Panc1 (cell line): ENCODE results near the gene AGBL1. TPM values are rescaled to one million over a fixed set of nuclear protein-coding genes. Genes with fewer than 3 reads are reported as not detected.

Experiments
- ATAC-seq: fragments of 200-7000 bp; cut with Tn5 transposase; 2 replicates; pipeline ENCODE4 v1.9.1; 2020; ENCODE audit warnings: mild to moderate bottlenecking, moderate library complexity
- BruUV-seq: library from RNA; stranded (reverse); fragments of 400-500 nt; replicated peaks from 2 replicates; lab custom pipeline; 2021; lab: Mats Ljungman, UMichigan
- CTCF ChIA-PET: fragments of 300-600 bp; sonication (Branson Sonifier 250); formaldehyde crosslinking; loops from one replicate; lab custom pipeline; 2022; ENCODE audit warnings: antibody characterized with exemption; lab: Charles Lee
- POLR2A ChIA-PET: fragments of 300-600 bp; sonication (Branson Sonifier 250); formaldehyde crosslinking; loops from one replicate; lab custom pipeline; 2022; ENCODE audit warnings: antibody characterized with exemption; lab: Charles Lee
- DNase-seq: peaks from one replicate; pipeline ENCODE4 v3.0.0-alpha.2; 2010; ENCODE audit warnings: low read depth, low spot score
- H3K27ac ChIP-seq: 2 replicates; pipeline ENCODE4 v1.5.1; 2011; ENCODE audit warnings: mild to moderate bottlenecking, low read length, inconsistent platforms
- H3K27me3 ChIP-seq: fragments of 200-500 bp; sonication (Bioruptor generic); 2 replicates; pipeline ENCODE4 v1.6.0; 2014; ENCODE audit warnings: low read length, inconsistent platforms; ENCODE audit not compliant: control insufficient read depth, insufficient read depth
- H3K36me3 ChIP-seq: fragments of 200-500 bp; sonication (Bioruptor generic); 2 replicates; pipeline ENCODE4 v1.5.1; 2014; ENCODE audit warnings: inconsistent platforms, mild to moderate bottlenecking, low read length, moderate library complexity; ENCODE audit not compliant: control insufficient read depth, insufficient read depth
- H3K4me1 ChIP-seq: 2 replicates; pipeline ENCODE4 v1.5.1; 2011; ENCODE audit warnings: inconsistent platforms, mild to moderate bottlenecking, low read length, moderate library complexity; ENCODE audit not compliant: control insufficient read depth, insufficient read depth
- H3K4me3 ChIP-seq, 2 experiments: 2 replicates each; pipeline ENCODE4 v1.5.1; 2011 to 2012; ENCODE audit warnings: low read depth in 2 of 2, low read length in 2 of 2, mild to moderate bottlenecking in 2 of 2, inconsistent platforms in 1 of 2, moderate library complexity in 1 of 2
- H3K9me3 ChIP-seq: fragments of 200-500 bp; sonication (Bioruptor generic); 2 replicates; pipeline ENCODE4 v1.5.1; 2014; ENCODE audit warnings: low read depth, mild to moderate bottlenecking, inconsistent platforms, low read length, moderate library complexity; ENCODE audit not compliant: control insufficient read depth, insufficient read depth
- POLR2AphosphoS5 ChIP-seq: IDR thresholded peaks from 2 replicates; pipeline ENCODE4 v1.6.1; 2012; ENCODE audit warnings: mild to moderate bottlenecking, low read depth, low read length, moderate library complexity
- SIN3A ChIP-seq: IDR thresholded peaks from 2 replicates; pipeline ENCODE4 v1.6.1; 2012; ENCODE audit warnings: low read depth, mild to moderate bottlenecking, low read length, moderate library complexity, borderline replicate concordance; ENCODE audit not compliant: insufficient read depth
- TCF7L2 ChIP-seq: IDR thresholded peaks from 2 replicates; pipeline ENCODE4 v1.6.1; 2011; ENCODE audit warnings: mild to moderate bottlenecking, low read depth, low read length, inconsistent platforms
- in situ Hi-C: cut with HindIII; loops from 2 replicates; pipeline ENCODE4 v1.10.0; 2016; ENCODE audit warnings: low sequenced_read_pairs, low pct_unique_long_range_greater_than_20kb
- intact Hi-C: fragments of 100-400 bp; cut with micrococcal nuclease; formaldehyde crosslinking; loops from one replicate; pipeline ENCODE4 v1.10.0; 2022; ENCODE audit not compliant: unreplicated experiment
- total RNA-seq: library from RNA; stranded (reverse); gene quantifications from one replicate; pipeline ENCODE4 v1.2.1, GENCODE V29; 2021; ENCODE audit not compliant: unreplicated experiment
- TF ChIP-seq, protein P1 (sequence below): fragments of 450-650 bp; IDR thresholded peaks from 2 replicates; pipeline ENCODE4 v1.5.1; 2017; ENCODE audit warnings: mild to moderate bottlenecking
- TF ChIP-seq, protein P2 (sequence below), 2 experiments: IDR thresholded peaks; 2 replicates each; pipeline ENCODE4 v1.6.1; 2011 to 2012; ENCODE audit warnings: low read depth in 2 of 2, control low read depth in 1 of 2, low read length in 1 of 2, mild to moderate bottlenecking in 1 of 2, moderate library complexity in 1 of 2; ENCODE audit not compliant: insufficient read depth in 1 of 2

Gene AGBL1
- total RNA-seq, 1 experiment from 2014 or later, result not detected

DNA sequence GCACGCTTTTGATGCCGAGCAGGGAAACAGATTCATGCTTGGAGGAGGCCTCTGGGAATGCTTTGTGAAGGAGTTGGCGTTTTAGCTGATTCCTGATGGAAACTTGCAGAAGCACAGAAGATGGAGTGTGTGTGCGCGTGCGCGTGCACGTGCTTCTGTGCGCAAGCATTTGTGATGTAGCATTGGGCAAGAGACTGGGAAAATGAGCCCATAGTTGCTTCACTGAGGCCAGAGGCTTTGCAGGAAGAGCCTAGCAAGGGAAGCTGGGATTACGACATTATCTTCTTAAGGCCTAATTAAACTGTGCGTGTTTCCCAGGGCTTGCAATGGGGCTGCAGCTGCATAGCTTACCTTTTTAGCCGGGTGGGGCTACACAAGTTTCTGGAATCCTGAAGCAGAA, 18.1 kb upstream of the AGBL1 start:
- ChIA-PET POLR2A (no interaction called here), CTCF (no interaction called here)
- no peak overlapping the region for H3K4me3 ChIP-seq
- no peak overlapping the region for H3K27ac ChIP-seq
- TF ChIP-seq, protein P1, sequence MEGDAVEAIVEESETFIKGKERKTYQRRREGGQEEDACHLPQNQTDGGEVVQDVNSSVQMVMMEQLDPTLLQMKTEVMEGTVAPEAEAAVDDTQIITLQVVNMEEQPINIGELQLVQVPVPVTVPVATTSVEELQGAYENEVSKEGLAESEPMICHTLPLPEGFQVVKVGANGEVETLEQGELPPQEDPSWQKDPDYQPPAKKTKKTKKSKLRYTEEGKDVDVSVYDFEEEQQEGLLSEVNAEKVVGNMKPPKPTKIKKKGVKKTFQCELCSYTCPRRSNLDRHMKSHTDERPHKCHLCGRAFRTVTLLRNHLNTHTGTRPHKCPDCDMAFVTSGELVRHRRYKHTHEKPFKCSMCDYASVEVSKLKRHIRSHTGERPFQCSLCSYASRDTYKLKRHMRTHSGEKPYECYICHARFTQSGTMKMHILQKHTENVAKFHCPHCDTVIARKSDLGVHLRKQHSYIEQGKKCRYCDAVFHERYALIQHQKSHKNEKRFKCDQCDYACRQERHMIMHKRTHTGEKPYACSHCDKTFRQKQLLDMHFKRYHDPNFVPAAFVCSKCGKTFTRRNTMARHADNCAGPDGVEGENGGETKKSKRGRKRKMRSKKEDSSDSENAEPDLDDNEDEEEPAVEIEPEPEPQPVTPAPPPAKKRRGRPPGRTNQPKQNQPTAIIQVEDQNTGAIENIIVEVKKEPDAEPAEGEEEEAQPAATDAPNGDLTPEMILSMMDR, result no peak
- TF ChIP-seq TCF7L2, result no peak
- no peak for TF ChIP-seq POLR2AphosphoS5
- TF ChIP-seq, protein P2, sequence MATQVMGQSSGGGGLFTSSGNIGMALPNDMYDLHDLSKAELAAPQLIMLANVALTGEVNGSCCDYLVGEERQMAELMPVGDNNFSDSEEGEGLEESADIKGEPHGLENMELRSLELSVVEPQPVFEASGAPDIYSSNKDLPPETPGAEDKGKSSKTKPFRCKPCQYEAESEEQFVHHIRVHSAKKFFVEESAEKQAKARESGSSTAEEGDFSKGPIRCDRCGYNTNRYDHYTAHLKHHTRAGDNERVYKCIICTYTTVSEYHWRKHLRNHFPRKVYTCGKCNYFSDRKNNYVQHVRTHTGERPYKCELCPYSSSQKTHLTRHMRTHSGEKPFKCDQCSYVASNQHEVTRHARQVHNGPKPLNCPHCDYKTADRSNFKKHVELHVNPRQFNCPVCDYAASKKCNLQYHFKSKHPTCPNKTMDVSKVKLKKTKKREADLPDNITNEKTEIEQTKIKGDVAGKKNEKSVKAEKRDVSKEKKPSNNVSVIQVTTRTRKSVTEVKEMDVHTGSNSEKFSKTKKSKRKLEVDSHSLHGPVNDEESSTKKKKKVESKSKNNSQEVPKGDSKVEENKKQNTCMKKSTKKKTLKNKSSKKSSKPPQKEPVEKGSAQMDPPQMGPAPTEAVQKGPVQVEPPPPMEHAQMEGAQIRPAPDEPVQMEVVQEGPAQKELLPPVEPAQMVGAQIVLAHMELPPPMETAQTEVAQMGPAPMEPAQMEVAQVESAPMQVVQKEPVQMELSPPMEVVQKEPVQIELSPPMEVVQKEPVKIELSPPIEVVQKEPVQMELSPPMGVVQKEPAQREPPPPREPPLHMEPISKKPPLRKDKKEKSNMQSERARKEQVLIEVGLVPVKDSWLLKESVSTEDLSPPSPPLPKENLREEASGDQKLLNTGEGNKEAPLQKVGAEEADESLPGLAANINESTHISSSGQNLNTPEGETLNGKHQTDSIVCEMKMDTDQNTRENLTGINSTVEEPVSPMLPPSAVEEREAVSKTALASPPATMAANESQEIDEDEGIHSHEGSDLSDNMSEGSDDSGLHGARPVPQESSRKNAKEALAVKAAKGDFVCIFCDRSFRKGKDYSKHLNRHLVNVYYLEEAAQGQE (IDR thresholded peaks at IDR 0.05; ENCODE audit: insufficient read depth in 1 of 2, low read depth in 2 of 2, low read length in 1 of 2), result no peak
- no peak for TF ChIP-seq SIN3A
- in situ Hi-C loops, result no loop called here
- no peaks in the 10 kb centered on the region for H3K4me1 ChIP-seq
- BruUV-seq, result no TSS peak
- ATAC-seq (no peak), DNase-seq (no peak)
- intact Hi-C loops, result no loop called here
- H3K36me3 ChIP-seq, result no peaks in the 10 kb centered on the region
- H3K27me3 ChIP-seq, result peaks cover 14% of the 10 kb centered on the region; the same call in 1 of the 2 replicates
- H3K9me3 ChIP-seq, result no peaks in the 10 kb centered on the region

DNA sequence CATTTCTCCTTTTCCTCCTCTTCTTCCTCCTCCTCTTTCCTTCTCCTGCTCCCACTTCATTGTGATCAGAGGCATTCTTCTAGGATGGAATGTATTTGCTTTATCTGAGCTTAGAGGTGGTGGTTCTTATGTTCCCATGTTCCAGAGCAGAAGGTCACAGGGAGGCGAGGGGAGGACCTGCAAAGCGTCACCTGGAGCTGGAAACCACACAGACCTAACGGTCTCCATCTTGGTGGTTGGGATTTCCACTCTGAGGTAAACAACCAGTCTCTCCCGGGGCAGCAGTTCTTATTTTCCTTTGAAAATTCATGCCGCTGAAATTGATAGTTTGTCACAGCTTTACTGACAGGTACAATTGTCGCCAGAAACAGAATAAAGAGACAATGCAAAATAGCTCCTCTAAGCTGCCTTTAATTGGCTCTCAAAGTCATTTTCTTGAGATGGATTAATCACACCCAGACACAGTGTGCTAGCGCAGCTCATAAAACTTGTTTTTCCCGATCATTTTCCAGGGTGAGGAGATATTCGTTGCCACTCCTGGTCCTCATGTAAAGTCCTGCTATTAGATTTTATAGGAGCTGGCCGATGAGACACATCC, 16.9 kb upstream of the AGBL1 start:
- TF ChIP-seq, protein P1, result no peak
- TF ChIP-seq SIN3A, result no peak
- TF ChIP-seq TCF7L2, result no peak
- no peak for DNase-seq
- Histone ChIP-seq H3K27me3 (peaks cover 14% of the 10 kb centered on the region; the same call in 1 of the 2 replicates), H3K27ac (no peak overlapping the region), H3K9me3 (no peaks in the 10 kb centered on the region), H3K4me1 (no peaks in the 10 kb centered on the region), H3K36me3 (no peaks in the 10 kb centered on the region), H3K4me3 (no peak overlapping the region)
- BruUV-seq, result no TSS peak
- intact Hi-C loops, result no loop called here
- ATAC-seq, result no peak
- in situ Hi-C loops, result no loop called here
- ChIA-PET CTCF (interaction anchor here (0.6 kb wide), 1 partner anchor 16 kb away, joined by 15 read pairs; no protein-coding TSS in a partner anchor), POLR2A (no interaction called here)
